ENCODE measurements around the gene MMRN2.

DNA sequence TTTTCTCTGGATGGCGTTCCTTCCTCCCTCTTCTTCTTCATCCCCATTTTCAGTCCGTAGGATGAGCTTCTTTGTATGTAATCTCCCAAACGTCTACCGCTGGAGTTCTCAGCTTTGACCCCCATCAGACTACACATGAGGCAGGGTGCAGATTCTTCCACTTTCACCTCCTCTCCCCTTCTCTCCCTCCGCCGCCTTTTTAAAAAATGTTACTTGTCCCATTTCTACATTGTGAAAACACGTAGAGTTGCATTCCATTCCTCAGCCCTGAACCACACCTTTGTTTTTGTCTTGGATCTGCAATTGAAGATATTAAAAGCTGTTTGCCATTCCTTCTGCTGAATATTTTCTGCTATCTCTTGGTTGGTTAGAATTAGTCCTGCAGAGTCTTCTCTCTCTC, 17.1 kb upstream of the MMRN2 start:
- TF ChIP-seq POLR2AphosphoS5 (IDR thresholded peaks at IDR 0.05; ENCODE audit: low read depth, low read length) (no peak), JUND (IDR thresholded peaks at IDR 0.05) (no peak), POLR2A (IDR thresholded peaks at IDR 0.05; ENCODE audit: borderline replicate concordance, extremely low read depth, insufficient read depth, insufficient read length) (no peak), EZH2phosphoT487 (IDR thresholded peaks at IDR 0.05; ENCODE audit: borderline replicate concordance) (no peak), TCF7L2 (IDR thresholded peaks at IDR 0.05; ENCODE audit: borderline replicate concordance, extremely low read depth, insufficient read depth, insufficient read length) (no peak), SRF (IDR thresholded peaks at IDR 0.05; ENCODE audit: low read depth) (no peak), ZNF274 (IDR thresholded peaks at IDR 0.05; ENCODE audit: low read depth, low read length) (no peak)
- TF ChIP-seq, protein P1, sequence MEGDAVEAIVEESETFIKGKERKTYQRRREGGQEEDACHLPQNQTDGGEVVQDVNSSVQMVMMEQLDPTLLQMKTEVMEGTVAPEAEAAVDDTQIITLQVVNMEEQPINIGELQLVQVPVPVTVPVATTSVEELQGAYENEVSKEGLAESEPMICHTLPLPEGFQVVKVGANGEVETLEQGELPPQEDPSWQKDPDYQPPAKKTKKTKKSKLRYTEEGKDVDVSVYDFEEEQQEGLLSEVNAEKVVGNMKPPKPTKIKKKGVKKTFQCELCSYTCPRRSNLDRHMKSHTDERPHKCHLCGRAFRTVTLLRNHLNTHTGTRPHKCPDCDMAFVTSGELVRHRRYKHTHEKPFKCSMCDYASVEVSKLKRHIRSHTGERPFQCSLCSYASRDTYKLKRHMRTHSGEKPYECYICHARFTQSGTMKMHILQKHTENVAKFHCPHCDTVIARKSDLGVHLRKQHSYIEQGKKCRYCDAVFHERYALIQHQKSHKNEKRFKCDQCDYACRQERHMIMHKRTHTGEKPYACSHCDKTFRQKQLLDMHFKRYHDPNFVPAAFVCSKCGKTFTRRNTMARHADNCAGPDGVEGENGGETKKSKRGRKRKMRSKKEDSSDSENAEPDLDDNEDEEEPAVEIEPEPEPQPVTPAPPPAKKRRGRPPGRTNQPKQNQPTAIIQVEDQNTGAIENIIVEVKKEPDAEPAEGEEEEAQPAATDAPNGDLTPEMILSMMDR (IDR thresholded peaks at IDR 0.05 in 2 of 3, conservative IDR thresholded peaks at IDR 0.05 in 1 of 3; ENCODE audit: borderline replicate concordance in 1 of 3, insufficient read depth in 1 of 3, low read depth in 2 of 3, low read length in 2 of 3) = no peak
